ENCODE results near the gene SDHA.
"Not testable (repeated sequence)": the region's sequence is repeated elsewhere in the genome, so short reads cannot be mapped to it uniquely, and the experiment has no call there.

GRCh38 chr5:227375-227774 is 9.3 kb downstream of the SDHA start:
- not testable (repeated sequence) for TF ChIP-seq MAX (IDR thresholded peaks at IDR 0.05); CTCF (IDR thresholded peaks at IDR 0.05); RNF2 (IDR thresholded peaks at IDR 0.05; ENCODE audit: borderline replicate concordance, low read depth); NR3C1 (IDR thresholded peaks at IDR 0.05); NPAS2 (CRISPR knock-in tag; IDR thresholded peaks at IDR 0.05; ENCODE audit: borderline replicate concordance); CBX2 (IDR thresholded peaks at IDR 0.05; ENCODE audit: borderline replicate concordance, low read depth); POLR2A (IDR thresholded peaks at IDR 0.05; ENCODE audit: low read length); SMC3 (IDR thresholded peaks at IDR 0.05)
